OCI-LY3 (cell line): ENCODE measurements around the gene SIGLEC9.

Experiments used
- H2AFZ ChIP-seq: fragments of 200-600, 300-600 bp; shearing (Covaris generic); 2 replicates; pipeline ENCODE4 v1.6.0; 2014; ENCODE audit warnings: antibody characterized with exemption, low read depth, low read length
- H3K27ac ChIP-seq: fragments of 200-600, 300-600 bp; sonication (generic); 2 replicates; pipeline ENCODE4 v1.5.1; 2014; ENCODE audit warnings: mild to moderate bottlenecking, low read length, moderate library complexity, mixed read lengths
- H3K27me3 ChIP-seq: fragments of 200-600, 300-600 bp; sonication (generic); 2 replicates; pipeline ENCODE4 v1.6.1; 2014; ENCODE audit warnings: low read depth, low read length, mixed read lengths
- H3K36me3 ChIP-seq: fragments of 200-600, 300-600 bp; sonication (generic); replicated peaks from 2 replicates; pipeline ENCODE3; 2014; ENCODE audit warnings: low read depth, low read length, mixed read lengths
- H3K4me1 ChIP-seq: fragments of 300-600, 200-600 bp; sonication (generic); 2 replicates; pipeline ENCODE4 v1.6.1; 2014; ENCODE audit warnings: low read length, mixed read lengths
- H3K4me2 ChIP-seq: fragments of 200-600, 300-600 bp; sonication (generic); 2 replicates; pipeline ENCODE4 v1.6.1; 2014; ENCODE audit warnings: low read length, mixed read lengths
- H3K4me3 ChIP-seq: fragments of 300-600, 200-600 bp; sonication (generic); 2 replicates; pipeline ENCODE4 v1.5.1; 2014; ENCODE audit warnings: antibody characterized with exemption, mild to moderate bottlenecking, low read length, moderate library complexity
- H3K79me2 ChIP-seq: fragments of 300-600, 200-600 bp; shearing (Covaris generic); 2 replicates; pipeline ENCODE4 v1.6.1; 2014; ENCODE audit warnings: mild to moderate bottlenecking, low read length, mixed read lengths
- H3K9ac ChIP-seq: fragments of 300-600, 200-600 bp; shearing (Covaris generic); 2 replicates; pipeline ENCODE4 v1.6.0; 2014; ENCODE audit warnings: mild to moderate bottlenecking, low read length, moderate library complexity
- H3K9me3 ChIP-seq: fragments of 200-600, 300-600 bp; shearing (Covaris generic); 2 replicates; pipeline ENCODE4 v1.6.1; 2014; ENCODE audit warnings: low read length, mixed read lengths; ENCODE audit not compliant: insufficient read depth
- H4K20me1 ChIP-seq: fragments of 200-600, 300-600 bp; sonication (generic); 2 replicates; pipeline ENCODE4 v1.6.1; 2016; ENCODE audit warnings: low read length, mixed read lengths; ENCODE audit not compliant: insufficient read depth
- CTCF ChIP-seq: fragments of 200-600, 300-600 bp; sonication (generic); IDR thresholded peaks from 2 replicates; pipeline ENCODE4 v1.5.1; 2014; ENCODE audit warnings: antibody characterized with exemption, low read length, low read depth
- EZH2phosphoT487 ChIP-seq: fragments of 200-600 bp; shearing (Covaris generic); IDR thresholded peaks from 2 replicates; pipeline ENCODE4 v1.6.1; 2018; ENCODE audit warnings: antibody characterized with exemption, mixed run types, low read depth

SIGLEC9 gene

DNA sequence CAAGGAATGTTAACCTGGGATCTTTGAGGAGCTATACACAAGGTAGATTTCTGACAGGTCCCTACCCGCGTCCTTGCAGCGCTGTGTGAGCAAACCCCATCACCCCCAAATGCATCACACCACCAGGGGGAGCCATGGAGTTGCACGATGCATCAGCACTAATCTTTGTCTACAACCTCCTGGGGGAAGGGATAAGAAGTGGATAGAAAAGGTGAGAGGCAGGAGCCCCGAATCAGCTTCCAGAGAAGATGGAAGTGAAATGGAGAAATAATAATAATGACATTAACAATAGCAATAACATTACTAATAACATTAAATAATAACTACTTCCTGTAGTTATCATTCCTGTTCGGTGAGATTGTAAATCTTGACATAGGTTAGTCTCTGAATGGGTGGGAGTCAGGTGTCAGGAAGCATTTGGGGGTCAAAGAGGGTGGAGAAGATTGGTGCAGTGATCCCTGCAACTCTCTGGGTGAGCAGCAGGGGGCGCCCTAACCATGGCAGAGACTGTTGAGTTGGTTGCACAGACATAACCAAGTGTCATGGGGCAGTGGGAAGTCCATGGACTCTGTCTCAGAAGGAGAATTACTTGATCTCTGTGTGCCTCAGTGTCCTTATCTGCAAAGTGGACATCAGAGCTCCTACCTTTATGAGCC lies 33.9 kb downstream of the SIGLEC9 start:
- Histone ChIP-seq H3K9me3 (no peaks in the 10 kb centered on the region), H3K4me3 (no peak overlapping the region), H4K20me1 (no peaks in the 10 kb centered on the region), H3K4me1 (peaks cover 8% of the 10 kb centered on the region), H3K4me2 (peak overlapping the region; percentile 37), H3K79me2 (no peaks in the 10 kb centered on the region), H3K27ac (no peak overlapping the region), H3K36me3 (no peaks in the 10 kb centered on the region), H2AFZ (0 out of 2 replicates have a peak overlapping the region, but pooled peaks have one; percentile 55), H3K9ac (no peak overlapping the region), H3K27me3 (peaks cover 33% of the 10 kb centered on the region)
- TF ChIP-seq CTCF (peak; percentile 85), EZH2phosphoT487 (no peak)

DNA sequence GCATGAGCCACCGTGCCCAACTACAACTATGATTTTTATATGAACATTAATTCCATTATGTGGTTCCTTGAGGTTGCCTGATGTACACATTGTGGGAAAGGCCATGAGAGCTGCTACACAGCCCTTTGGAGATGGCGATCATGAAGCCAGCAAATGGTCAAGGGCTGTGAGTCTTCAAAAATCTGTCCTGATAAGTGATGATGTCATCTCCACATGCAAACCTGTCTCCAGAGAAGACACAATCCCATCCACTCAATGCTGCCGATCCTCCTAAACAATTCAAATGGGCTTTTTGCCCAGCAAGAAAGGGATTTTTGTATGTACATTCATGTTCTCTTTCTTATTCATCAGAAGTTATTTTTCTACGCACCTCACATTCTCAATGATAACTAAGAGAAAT lies 35.0 kb downstream of the SIGLEC9 start:
- Histone ChIP-seq H3K4me1 (peaks cover 17% of the 10 kb centered on the region), H3K27ac (no peak overlapping the region), H3K9ac (no peak overlapping the region), H3K4me2 (no peak overlapping the region), H3K36me3 (no peaks in the 10 kb centered on the region), H3K4me3 (no peak overlapping the region), H2AFZ (no peak overlapping the region), H3K79me2 (no peaks in the 10 kb centered on the region), H4K20me1 (no peaks in the 10 kb centered on the region), H3K27me3 (peaks cover 28% of the 10 kb centered on the region), H3K9me3 (no peaks in the 10 kb centered on the region)
- TF ChIP-seq EZH2phosphoT487 = no peak
- TF ChIP-seq CTCF = no peak

GRCh38 chr19:51161266-51161665 lies 36.6 kb downstream of the SIGLEC9 start:
- TF ChIP-seq EZH2phosphoT487 (no peak), CTCF (no peak)
- peaks cover 34% of the 10 kb centered on the region for H3K27me3 ChIP-seq
- H3K79me2 ChIP-seq = no peaks in the 10 kb centered on the region
- no peaks in the 10 kb centered on the region for H3K36me3 ChIP-seq
- no peak overlapping the region for H3K9ac ChIP-seq
- no peak overlapping the region for H3K4me2 ChIP-seq
- H3K4me3 ChIP-seq = no peak overlapping the region
- no peaks in the 10 kb centered on the region for H4K20me1 ChIP-seq
- no peak overlapping the region for H2AFZ ChIP-seq
- H3K4me1 ChIP-seq = peaks cover 17% of the 10 kb centered on the region
- H3K27ac ChIP-seq = no peak overlapping the region
- no peaks in the 10 kb centered on the region for H3K9me3 ChIP-seq

DNA sequence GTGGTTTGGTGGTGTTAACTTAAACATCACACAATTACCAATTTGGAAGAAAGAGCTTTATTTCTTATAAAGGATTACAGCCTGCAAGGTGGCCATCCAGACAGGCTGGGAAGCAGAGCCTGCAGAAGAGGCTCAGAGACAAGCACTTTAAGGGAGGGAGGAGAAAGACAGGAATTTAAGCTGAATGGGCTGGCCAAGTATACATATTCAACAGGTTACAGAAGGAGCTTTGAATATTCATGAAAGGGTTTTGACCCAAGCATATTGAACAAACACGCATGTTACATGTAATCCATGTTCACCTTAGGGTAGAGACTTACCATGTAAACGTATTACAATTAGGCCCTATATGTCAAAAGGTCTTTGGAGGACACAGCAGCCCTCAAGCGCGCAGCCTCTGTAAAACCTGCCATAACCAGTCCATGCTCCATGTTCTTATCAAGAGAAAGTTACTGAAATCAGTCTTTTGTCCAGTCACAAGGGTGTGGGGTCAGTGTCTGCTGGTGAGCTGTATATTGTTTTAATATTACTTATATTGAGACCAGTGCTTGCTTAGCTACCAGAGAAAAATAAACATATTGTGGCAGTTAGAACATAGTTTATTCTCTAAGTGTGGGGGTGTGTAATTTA lies 37.3 kb downstream of the SIGLEC9 start:
- H3K4me3 ChIP-seq = no peak overlapping the region
- H3K4me2 ChIP-seq = no peak overlapping the region
- no peaks in the 10 kb centered on the region for H4K20me1 ChIP-seq
- H3K79me2 ChIP-seq = no peaks in the 10 kb centered on the region
- no peak overlapping the region for H2AFZ ChIP-seq
- TF ChIP-seq EZH2phosphoT487 = no peak
- TF ChIP-seq CTCF = no peak
- H3K9ac ChIP-seq = no peak overlapping the region
- peaks cover 37% of the 10 kb centered on the region for H3K27me3 ChIP-seq
- no peaks in the 10 kb centered on the region for H3K36me3 ChIP-seq
- H3K27ac ChIP-seq = no peak overlapping the region
- no peaks in the 10 kb centered on the region for H3K9me3 ChIP-seq
- H3K4me1 ChIP-seq = peaks cover 17% of the 10 kb centered on the region
